Lower leg skin (tissue), 3 donors: ENCODE data around the gene USP25.

Experiments
- POLR2A ChIP-seq, 2 donors: fragments of 450-650 bp; IDR thresholded peaks; one replicate each; pipeline ENCODE4 v1.6.1; 2016 to 2017; ENCODE audit warnings: antibody characterized with exemption in 2 of 2, mild to moderate bottlenecking in 1 of 2, moderate library complexity in 1 of 2
- TF ChIP-seq, protein P1 (sequence below), 3 donors: fragments of 450-650 bp; IDR thresholded peaks; one replicate each; pipeline ENCODE4 v1.5.1; 2016; ENCODE audit warnings: antibody characterized with exemption in 3 of 3, mild to moderate bottlenecking in 3 of 3, moderate library complexity in 2 of 3

DNA sequence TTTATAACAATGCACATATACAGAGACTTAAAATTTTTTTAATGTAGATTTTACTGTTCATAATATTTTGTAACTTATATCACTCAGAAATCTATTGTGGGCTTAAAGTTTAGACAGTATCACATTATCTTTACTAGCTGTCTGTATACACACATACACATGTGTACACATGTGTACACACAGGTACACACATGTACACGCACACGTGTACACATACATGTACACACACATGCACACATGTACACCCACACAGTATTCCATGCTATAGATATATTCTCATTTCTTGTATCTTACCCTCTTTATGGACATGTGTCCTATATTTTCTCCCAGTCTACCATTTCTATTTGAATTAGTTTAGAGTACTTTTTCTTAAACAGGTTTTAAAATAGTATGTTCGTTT is 123.3 kb downstream of the USP25 start:
- TF ChIP-seq, protein P1, sequence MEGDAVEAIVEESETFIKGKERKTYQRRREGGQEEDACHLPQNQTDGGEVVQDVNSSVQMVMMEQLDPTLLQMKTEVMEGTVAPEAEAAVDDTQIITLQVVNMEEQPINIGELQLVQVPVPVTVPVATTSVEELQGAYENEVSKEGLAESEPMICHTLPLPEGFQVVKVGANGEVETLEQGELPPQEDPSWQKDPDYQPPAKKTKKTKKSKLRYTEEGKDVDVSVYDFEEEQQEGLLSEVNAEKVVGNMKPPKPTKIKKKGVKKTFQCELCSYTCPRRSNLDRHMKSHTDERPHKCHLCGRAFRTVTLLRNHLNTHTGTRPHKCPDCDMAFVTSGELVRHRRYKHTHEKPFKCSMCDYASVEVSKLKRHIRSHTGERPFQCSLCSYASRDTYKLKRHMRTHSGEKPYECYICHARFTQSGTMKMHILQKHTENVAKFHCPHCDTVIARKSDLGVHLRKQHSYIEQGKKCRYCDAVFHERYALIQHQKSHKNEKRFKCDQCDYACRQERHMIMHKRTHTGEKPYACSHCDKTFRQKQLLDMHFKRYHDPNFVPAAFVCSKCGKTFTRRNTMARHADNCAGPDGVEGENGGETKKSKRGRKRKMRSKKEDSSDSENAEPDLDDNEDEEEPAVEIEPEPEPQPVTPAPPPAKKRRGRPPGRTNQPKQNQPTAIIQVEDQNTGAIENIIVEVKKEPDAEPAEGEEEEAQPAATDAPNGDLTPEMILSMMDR (IDR thresholded peaks at IDR 0.05) = no peak
- no peak for TF ChIP-seq POLR2A (IDR thresholded peaks at IDR 0.05)
